HG02981 (cell line): ENCODE data around the gene COL19A1.
A peak's percentile ranks its signal among the peaks of the same experiment; 100 is the strongest.
"Not testable (repeated sequence)": the region's sequence is repeated elsewhere in the genome, so short reads cannot be mapped to it uniquely, and the experiment has no call there.

Experiments
- ATAC-seq: cut with Tn5 transposase; IDR thresholded peaks from one replicate; pipeline ENCODE4 v1.9.1; 2021; ENCODE audit warnings: mild to moderate bottlenecking, moderate library complexity; ENCODE audit not compliant: unreplicated experiment

COL19A1 gene

GRCh38 chr6:69895396-69895795, 29.0 kb downstream of the COL19A1 start:
- ATAC-seq = no peak

GRCh38 chr6:69900869-69901268, 34.5 kb downstream of the COL19A1 start:
- no peak for ATAC-seq

- ATAC-seq = no peak
Measured at GRCh38 chr6:69901361-69901760, 35.0 kb downstream of the COL19A1 start.

- no peak for ATAC-seq
Measured at GRCh38 chr6:69907981-69908498, 41.7 kb downstream of the COL19A1 start.

GRCh38 chr6:69913361-69913760, 47.0 kb downstream of the COL19A1 start:
- no peak for ATAC-seq

- ATAC-seq = no peak
Measured at GRCh38 chr6:69914015-69914485, 47.7 kb downstream of the COL19A1 start.

- no peak for ATAC-seq
Measured at GRCh38 chr6:69915346-69915745, 49.0 kb downstream of the COL19A1 start.

GRCh38 chr6:69917834-69918233, 51.5 kb downstream of the COL19A1 start:
- peak; percentile 78 for ATAC-seq

GRCh38 chr6:69918813-69919475, 52.6 kb downstream of the COL19A1 start:
- ATAC-seq = no peak

GRCh38 chr6:69921066-69921465, 54.7 kb downstream of the COL19A1 start:
- ATAC-seq = not testable (repeated sequence)

- not testable (repeated sequence) for ATAC-seq
Measured at GRCh38 chr6:69921611-69922010, 55.3 kb downstream of the COL19A1 start.

- no peak for ATAC-seq
Measured at GRCh38 chr6:69926745-69927144, 60.4 kb downstream of the COL19A1 start.

GRCh38 chr6:69933239-69933638, 66.9 kb downstream of the COL19A1 start:
- no peak for ATAC-seq

GRCh38 chr6:69935079-69935478, 68.7 kb downstream of the COL19A1 start:
- no peak for ATAC-seq

GRCh38 chr6:69936674-69937363, 70.5 kb downstream of the COL19A1 start:
- ATAC-seq = no peak

GRCh38 chr6:69937402-69938136, 71.2 kb downstream of the COL19A1 start:
- no peak for ATAC-seq

GRCh38 chr6:69942485-69942884, 76.1 kb downstream of the COL19A1 start:
- no peak for ATAC-seq

GRCh38 chr6:69945192-69945591, 78.8 kb downstream of the COL19A1 start:
- no peak for ATAC-seq

- ATAC-seq = no peak
Measured at GRCh38 chr6:69948479-69949114, 82.2 kb downstream of the COL19A1 start.

GRCh38 chr6:69953491-69953890, 87.1 kb downstream of the COL19A1 start:
- ATAC-seq = no peak

- ATAC-seq = no peak
Measured at GRCh38 chr6:69954733-69955132, 88.4 kb downstream of the COL19A1 start.
